TTC549 (cell line): ENCODE results near the gene MYOM3.

Experiments used
- FAIRE-seq: peaks from 2 replicates; lab custom pipeline; 2012; peaks lifted over from hg19 to GRCh38; lab: Jason Lieb, UNC

The MYOM3 gene

GRCh38 chr1:24138476-24139221, 26.7 kb upstream of the MYOM3 start:
- no peak for FAIRE-seq

- no peak for FAIRE-seq
These were observed 25.1 kb upstream of the MYOM3 start for GRCh38 chr1:24136956-24137539.

- no peak for FAIRE-seq
These were observed 22.4 kb upstream of the MYOM3 start for GRCh38 chr1:24134376-24134775.

DNA sequence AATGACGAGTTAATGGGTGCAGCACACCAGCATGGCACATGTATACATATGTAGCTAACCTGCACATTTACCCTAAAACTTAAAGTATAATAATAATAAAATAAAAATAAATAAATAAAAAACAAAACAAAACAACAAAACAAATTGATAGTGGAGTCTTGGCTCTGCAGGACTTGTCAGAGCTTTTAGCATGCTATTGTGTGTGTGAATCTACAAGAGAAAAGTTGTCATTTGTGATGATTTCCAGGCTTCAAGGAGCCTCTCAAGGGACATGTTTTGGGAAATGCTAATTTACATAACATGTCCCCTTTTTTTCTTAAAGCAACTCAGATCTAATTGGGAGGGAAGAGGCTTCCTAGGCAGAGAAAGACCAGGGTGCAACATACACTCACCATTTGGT, 21.9 kb upstream of the MYOM3 start:
- no peak for FAIRE-seq

- FAIRE-seq = no peak
These were observed 18.4 kb upstream of the MYOM3 start for GRCh38 chr1:24130385-24130784.

GRCh38 chr1:24127801-24128363, 15.9 kb upstream of the MYOM3 start:
- no peak for FAIRE-seq

DNA sequence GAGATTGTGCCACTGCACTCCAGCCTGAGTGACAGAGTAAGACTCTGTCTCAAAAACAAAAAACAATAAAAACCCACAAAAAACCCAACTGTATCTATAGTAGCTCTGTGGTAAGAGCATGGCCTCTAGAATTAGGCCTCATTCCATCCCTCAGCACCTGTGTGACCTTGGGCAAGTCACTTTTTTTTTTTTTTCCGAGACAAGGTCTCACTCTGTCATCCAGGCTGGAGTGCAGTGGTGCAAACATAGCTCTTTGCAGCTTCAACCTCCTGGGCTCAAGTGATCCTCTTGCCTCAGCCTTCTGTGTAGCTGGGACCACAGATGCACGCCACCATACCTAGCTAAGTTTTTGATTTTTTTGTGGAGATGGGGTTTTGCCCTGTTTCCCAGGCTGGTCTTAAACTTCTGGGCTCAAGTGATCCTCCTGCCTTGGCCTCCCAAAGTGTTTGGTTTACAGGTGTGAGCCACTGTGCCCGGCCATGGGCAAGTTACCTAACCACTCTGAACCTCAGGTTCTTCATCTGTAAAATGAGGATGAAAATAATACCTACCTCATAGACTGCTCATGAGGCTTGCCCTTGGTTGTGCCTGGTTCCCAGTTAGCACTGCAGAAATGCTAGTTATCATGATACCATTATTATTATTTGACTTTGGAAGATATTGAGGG, 15.3 kb upstream of the MYOM3 start:
- FAIRE-seq = no peak

GRCh38 chr1:24126672-24127023, 14.7 kb upstream of the MYOM3 start:
- FAIRE-seq = no peak

- no peak for FAIRE-seq
These were observed 14.2 kb upstream of the MYOM3 start for GRCh38 chr1:24126018-24126671.

DNA sequence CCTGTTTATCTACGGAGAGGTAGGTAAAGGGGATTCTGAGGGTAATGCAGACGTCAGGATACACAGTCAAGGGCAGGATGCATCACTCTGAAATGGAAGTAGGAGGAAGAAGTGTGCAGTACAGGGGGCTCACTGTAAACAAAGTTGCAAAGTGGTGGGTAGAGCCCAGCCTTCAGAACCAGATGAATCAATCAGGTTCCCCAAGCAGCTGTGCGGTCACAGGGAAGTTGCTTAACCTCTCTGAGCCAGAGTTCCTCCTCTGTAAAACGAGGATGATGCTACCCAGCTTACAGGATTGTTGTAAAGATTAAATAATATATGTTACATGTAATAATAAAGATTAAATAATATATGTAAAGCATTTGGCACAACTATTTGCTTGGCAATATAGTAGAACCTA, 13.5 kb upstream of the MYOM3 start:
- no peak for FAIRE-seq

GRCh38 chr1:24124980-24125379, 13.0 kb upstream of the MYOM3 start:
- FAIRE-seq = no peak

DNA sequence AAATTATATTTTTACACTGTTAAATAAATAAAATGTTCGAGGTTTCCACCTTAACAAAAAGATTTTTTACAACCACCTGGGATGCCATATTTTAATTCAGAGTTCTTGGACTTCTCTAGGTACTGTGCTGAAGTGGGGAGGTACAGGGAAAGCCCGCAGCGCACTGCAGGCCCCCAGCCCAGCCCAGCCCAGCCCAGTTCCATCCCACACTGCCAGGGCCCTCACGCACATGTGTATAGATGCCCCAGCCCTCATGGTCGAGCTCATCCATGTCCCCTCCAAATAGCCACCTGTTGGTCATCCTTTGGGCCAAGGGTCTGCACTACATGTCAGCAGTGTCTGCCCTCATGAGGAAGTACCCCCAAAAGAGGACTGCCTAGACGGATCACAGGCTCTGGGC, 11.7 kb upstream of the MYOM3 start:
- FAIRE-seq = no peak

DNA sequence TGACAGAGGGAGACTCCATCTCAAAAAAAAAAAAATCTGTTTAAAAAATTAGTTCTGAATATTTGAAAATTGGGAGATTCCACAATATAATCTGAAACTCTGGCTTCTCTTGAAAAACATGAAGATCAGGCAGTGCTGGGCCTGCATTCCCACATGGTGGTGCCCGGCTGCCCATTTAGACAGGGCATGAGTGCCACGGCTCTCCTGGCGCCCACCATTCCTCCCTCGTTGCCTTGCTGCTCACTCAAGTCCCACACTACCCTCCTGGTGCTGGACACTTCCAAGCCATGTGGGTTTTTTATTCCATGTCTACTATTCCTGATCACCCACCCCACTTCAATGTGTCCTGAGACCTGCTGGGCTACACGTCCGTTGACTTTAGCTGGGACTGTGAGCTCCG, 10.8 kb upstream of the MYOM3 start:
- FAIRE-seq = no peak

DNA sequence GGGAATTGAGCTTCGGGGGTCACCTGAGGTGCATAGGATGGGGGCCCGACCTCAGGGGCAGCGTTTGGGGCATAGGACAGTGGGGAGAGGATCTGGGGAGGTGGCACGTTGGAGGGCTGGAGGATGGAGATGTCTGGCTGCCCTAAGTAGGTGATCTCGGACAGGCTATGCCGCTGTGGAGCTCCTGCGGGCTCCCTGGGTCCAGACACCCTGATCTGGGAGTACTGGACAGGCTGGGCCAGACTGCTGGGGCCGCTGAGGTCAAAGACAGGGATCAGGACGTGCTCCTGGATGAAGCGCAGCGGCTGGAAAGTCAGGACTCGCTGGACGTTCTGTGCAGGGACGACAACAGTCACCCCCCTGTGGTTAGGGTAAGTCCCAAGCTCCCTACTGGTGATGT, 9.5 kb upstream of the MYOM3 start:
- FAIRE-seq = no peak

GRCh38 chr1:24120965-24121364, 9.0 kb upstream of the MYOM3 start:
- FAIRE-seq = no peak

DNA sequence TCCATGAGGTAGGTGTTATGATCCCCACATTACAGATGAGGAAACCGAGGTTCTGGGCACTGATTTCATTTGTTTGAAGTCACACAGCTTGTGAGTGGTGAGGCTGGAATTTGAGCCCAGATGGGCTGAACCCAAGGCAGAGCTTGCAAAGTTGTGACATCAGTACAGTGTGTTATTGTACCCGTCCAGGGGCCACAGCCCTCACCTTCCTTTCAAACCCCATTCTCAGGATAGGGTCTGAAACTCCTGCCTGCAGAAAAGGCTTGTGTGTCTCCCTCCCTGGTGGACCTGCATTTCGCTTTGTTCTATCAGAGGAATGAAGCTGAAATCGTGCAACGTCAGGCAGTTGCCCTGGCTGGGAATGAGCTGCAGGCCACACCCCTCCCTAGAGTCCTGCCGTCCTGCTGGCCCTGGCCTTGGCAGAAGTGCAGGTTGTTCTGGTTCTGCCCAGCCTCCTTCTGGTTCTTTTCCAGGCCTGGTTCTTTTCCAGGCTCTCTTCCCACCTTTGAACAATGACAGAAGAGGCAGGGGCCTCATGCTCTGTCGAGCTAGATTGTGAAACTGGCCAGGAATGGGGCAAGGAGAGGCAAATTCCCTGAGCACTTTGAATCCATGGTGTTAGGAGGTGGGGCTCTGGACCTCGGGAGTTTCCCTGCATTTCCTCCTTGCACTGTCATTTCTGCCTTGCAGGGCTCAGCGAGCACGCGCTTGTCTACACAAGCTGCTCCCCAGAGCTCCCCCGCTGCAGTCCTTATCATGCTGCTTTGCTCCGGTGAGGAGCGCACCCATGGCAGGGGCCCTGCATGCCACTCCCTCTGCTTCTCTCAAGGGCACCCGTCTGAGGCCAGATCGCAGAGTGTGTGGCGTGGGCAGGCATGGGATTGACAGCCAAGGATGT, 8.2 kb upstream of the MYOM3 start:
- FAIRE-seq = no peak

GRCh38 chr1:24119489-24119858, 7.5 kb upstream of the MYOM3 start:
- no peak for FAIRE-seq

GRCh38 chr1:24118410-24119242, 6.7 kb upstream of the MYOM3 start:
- FAIRE-seq = no peak

DNA sequence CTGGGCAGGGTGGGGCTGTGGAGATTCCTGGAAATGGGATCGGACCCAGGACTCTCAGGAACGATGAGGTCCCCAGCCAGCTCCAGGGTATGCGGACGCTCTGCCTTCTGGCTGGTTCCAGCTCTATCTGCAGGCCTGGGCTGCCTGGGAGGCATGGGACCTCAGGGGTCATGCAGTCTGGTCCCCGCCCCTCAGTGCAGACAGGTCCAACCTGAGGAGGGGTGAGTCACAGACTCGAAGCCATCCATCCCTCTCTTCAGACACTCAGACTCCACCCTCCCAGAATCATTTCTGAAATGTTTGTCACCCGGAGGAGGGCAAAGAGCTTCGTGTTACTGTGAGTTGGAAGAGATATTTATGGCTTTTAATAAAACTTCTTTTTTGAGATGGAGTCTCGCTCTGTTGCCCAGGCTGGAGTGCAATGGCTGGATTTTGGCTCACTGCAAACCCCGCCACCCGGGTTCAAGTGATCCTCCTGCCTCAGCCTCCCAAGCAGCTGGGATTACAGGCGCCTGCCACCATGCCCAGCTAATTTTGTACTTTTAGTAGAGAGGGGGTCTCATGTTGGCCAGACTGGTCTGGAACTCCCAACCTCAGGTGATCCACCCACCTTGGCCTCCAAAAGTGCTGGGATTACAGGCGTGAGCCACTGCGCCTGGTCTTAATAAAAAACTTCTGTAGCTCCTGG, 5.9 kb upstream of the MYOM3 start:
- no peak for FAIRE-seq

DNA sequence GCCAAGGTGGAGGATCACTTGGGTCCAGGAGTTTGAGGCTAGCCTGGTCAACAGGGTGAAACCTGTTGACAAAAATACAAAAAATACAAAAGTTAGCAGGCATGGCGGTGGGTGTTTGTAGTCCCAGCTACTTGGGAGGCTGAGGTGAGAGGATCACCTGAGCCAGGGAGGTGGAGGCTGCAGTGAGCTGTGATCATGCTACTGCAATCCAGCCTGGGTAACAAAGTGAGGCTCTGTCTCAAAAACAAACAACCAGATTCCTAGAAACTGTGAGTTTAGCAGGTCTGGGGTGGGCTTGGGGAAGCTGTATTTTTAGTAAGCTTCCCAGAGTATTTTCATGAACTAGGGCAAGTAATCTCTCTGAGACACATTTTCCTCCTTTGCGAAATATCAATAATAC, 5.2 kb upstream of the MYOM3 start:
- no peak for FAIRE-seq

GRCh38 chr1:24114753-24115152, 2.8 kb upstream of the MYOM3 start:
- no peak for FAIRE-seq
